Endothelial cell of umbilical vein (primary cell): ENCODE data around the gene LDHD.

ENCODE experiments used
- CTCF ChIP-seq, 2 donors: IDR thresholded peaks; 1 replicate in 1 of 2; 2 replicates in 1 of 2; pipeline ENCODE4 v1.5.1; 2011; ENCODE audit warnings: low read length in 2 of 2, mild to moderate bottlenecking in 2 of 2, moderate library complexity in 2 of 2, control low read depth in 1 of 2, inconsistent platforms in 1 of 2, low read depth in 1 of 2; ENCODE audit not compliant: insufficient read depth in 1 of 2; ENCODE audit errors: extremely low read depth in 1 of 2
- EZH2 ChIP-seq: IDR thresholded peaks from 2 replicates; pipeline ENCODE4 v1.6.1; 2012; ENCODE audit warnings: borderline replicate concordance, low read depth, mild to moderate bottlenecking, moderate library complexity, low read length, inconsistent platforms; ENCODE audit not compliant: severe bottlenecking
- FOS ChIP-seq: IDR thresholded peaks from 2 replicates; pipeline ENCODE4 v1.6.1; 2011; ENCODE audit warnings: mild to moderate bottlenecking, low read length, moderate library complexity, borderline replicate concordance; ENCODE audit not compliant: insufficient read depth
- MAX ChIP-seq: IDR thresholded peaks from 2 replicates; pipeline ENCODE4 v1.6.1; 2011; ENCODE audit not compliant: insufficient read depth, insufficient read length
- MYC ChIP-seq: IDR thresholded peaks from one replicate; pipeline ENCODE4 v1.6.1; 2011; ENCODE audit warnings: mild to moderate bottlenecking, low read depth, low read length
- POLR2A ChIP-seq: IDR thresholded peaks from 2 replicates; pipeline ENCODE4 v1.6.1; 2012; ENCODE audit warnings: low read depth, mild to moderate bottlenecking, control low read depth, low read length
- POLR2AphosphoS5 ChIP-seq: IDR thresholded peaks from 2 replicates; pipeline ENCODE4 v1.6.1; 2012; ENCODE audit warnings: low read depth, mild to moderate bottlenecking, control low read depth, low read length, moderate library complexity; ENCODE audit not compliant: insufficient read depth

- TF ChIP-seq CTCF (IDR thresholded peaks at IDR 0.05; ENCODE audit: extremely low read depth in 1 of 2, insufficient read depth in 1 of 2, low read depth in 1 of 2, low read length in 2 of 2), result no peak
- no peak for TF ChIP-seq POLR2AphosphoS5
- TF ChIP-seq EZH2, result no peak
- no peak for TF ChIP-seq MAX
- TF ChIP-seq POLR2A, result no peak
- TF ChIP-seq MYC, result no peak
- TF ChIP-seq FOS, result no peak
Observed at GRCh38 chr16:75088934-75089333, 27.6 kb downstream of the LDHD start.
